Measurements from ENCODE around the gene SIVA1. TPM values are rescaled to one million over a fixed set of nuclear protein-coding genes. Genes with fewer than 3 reads are reported as not detected.

SIVA1 gene
- total RNA-seq, 1 experiment from 2014 or later: 105 TPM

DNA sequence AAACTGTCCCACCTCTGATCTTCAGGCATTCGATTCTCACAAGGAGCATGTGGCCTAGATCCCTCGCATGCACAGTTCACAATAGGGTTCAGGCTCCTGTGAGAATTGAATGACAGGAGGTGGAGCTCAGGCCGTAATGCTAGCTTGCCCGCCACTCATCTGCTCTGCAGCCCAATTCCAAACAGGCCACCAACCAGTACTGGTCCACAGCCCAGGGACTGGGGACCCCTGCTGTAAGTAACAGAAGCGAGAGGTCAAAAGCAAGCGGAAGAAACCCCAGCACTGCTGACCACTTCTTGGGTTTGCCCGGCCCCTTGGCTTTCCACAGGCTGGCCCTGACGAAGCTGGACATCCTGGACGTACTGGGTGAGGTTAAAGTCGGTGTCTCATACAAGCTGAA lies 8.5 kb upstream of the SIVA1 start:
- no peaks in the 10 kb centered on the region for H3K9me3 ChIP-seq
- ChIA-PET CTCF (no interaction called here), POLR2A (no interaction called here)
- H3K27me3 Mint-ChIP-seq (ENCODE audit: insufficient read depth, unreplicated experiment): no peaks in the 10 kb centered on the region
- H3K27ac Mint-ChIP-seq (ENCODE audit: unreplicated experiment): no peak overlapping the region
- no TSS peak for BruUV-seq (replicated peaks)
- H3K4me1 Mint-ChIP-seq (ENCODE audit: low read depth, unreplicated experiment): peaks cover 7% of the 10 kb centered on the region
- no peaks in the 10 kb centered on the region for H3K9me3 Mint-ChIP-seq (ENCODE audit: unreplicated experiment)
- intact Hi-C loops (cut with micrococcal nuclease; ENCODE audit: unreplicated experiment): no loop called here
- no peaks in the 10 kb centered on the region for H3K36me3 Mint-ChIP-seq (ENCODE audit: insufficient read depth, unreplicated experiment)
- no peak overlapping the region for H3K4me3 Mint-ChIP-seq (ENCODE audit: unreplicated experiment)
- no peaks in the 10 kb centered on the region for H3K36me3 ChIP-seq (ENCODE audit: control insufficient read depth, insufficient read depth, low read length)
- no peaks in the 10 kb centered on the region for H3K27me3 ChIP-seq (replicated peaks; ENCODE audit: control insufficient read depth, insufficient read depth, low read length)
- no peak overlapping the region for H3K4me3 ChIP-seq (ENCODE audit: low read depth, low read length)
- TF ChIP-seq CTCF (IDR thresholded peaks at IDR 0.05; ENCODE audit: insufficient read depth in 1 of 2, low read depth in 1 of 2, low read length in 1 of 2, severe bottlenecking in 1 of 2, unreplicated experiment in 1 of 2): no peak
- no peak for DNase-seq
- peaks cover 10% of the 10 kb centered on the region for H3K4me1 ChIP-seq

DNA sequence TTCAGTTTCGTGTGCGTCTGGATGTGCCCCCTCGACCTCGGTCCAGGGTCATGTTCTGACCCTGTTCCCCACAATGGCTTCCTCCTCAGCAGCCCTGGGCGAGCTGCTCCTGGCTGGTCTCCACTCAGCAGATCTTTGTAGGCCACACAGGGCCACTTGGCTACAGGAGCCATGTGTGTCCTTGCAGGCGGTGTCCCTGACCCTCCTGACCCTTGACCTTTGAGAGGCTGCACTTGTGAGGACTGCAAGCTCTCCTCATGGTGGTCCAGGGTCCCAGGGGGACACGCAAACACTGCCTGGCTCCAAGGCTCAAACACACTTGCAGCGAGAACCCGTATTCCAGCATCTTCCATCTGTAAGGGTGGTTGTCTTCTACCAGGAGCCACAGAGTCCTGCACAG lies 7.5 kb upstream of the SIVA1 start:
- H3K9me3 Mint-ChIP-seq (ENCODE audit: unreplicated experiment): no peaks in the 10 kb centered on the region
- no peaks in the 10 kb centered on the region for H3K36me3 Mint-ChIP-seq (ENCODE audit: insufficient read depth, unreplicated experiment)
- CTCF ChIA-PET: no interaction called here
- no peak for TF ChIP-seq CTCF (IDR thresholded peaks at IDR 0.05; ENCODE audit: insufficient read depth in 1 of 2, low read depth in 1 of 2, low read length in 1 of 2, severe bottlenecking in 1 of 2, unreplicated experiment in 1 of 2)
- Histone ChIP-seq H3K36me3 (ENCODE audit: control insufficient read depth, insufficient read depth, low read length) (no peaks in the 10 kb centered on the region), H3K9me3 (no peaks in the 10 kb centered on the region), H3K4me1 (peaks cover 16% of the 10 kb centered on the region), H3K4me3 (ENCODE audit: low read depth, low read length) (no peak overlapping the region), H3K27me3 (replicated peaks; ENCODE audit: control insufficient read depth, insufficient read depth, low read length) (no peaks in the 10 kb centered on the region)
- no TSS peak for BruUV-seq (replicated peaks)
- no peak overlapping the region for H3K4me3 Mint-ChIP-seq (ENCODE audit: unreplicated experiment)
- POLR2A ChIA-PET: no interaction called here
- H3K4me1 Mint-ChIP-seq (ENCODE audit: low read depth, unreplicated experiment): peaks cover 7% of the 10 kb centered on the region
- no peak for DNase-seq
- intact Hi-C loops (cut with micrococcal nuclease; ENCODE audit: unreplicated experiment): no loop called here
- no peak overlapping the region for H3K27ac Mint-ChIP-seq (ENCODE audit: unreplicated experiment)
- no peaks in the 10 kb centered on the region for H3K27me3 Mint-ChIP-seq (ENCODE audit: insufficient read depth, unreplicated experiment)

GRCh38 chr14:104746071-104746545 lies 6.8 kb upstream of the SIVA1 start:
- no peak overlapping the region for H3K4me3 ChIP-seq (ENCODE audit: low read depth, low read length)
- no peak for DNase-seq
- peaks cover 16% of the 10 kb centered on the region for H3K4me1 ChIP-seq
- H3K27me3 Mint-ChIP-seq (ENCODE audit: insufficient read depth, unreplicated experiment): no peaks in the 10 kb centered on the region
- no peaks in the 10 kb centered on the region for H3K36me3 Mint-ChIP-seq (ENCODE audit: insufficient read depth, unreplicated experiment)
- H3K4me3 Mint-ChIP-seq (ENCODE audit: unreplicated experiment): no peak overlapping the region
- H3K9me3 Mint-ChIP-seq (ENCODE audit: unreplicated experiment): no peaks in the 10 kb centered on the region
- BruUV-seq (replicated peaks): no TSS peak
- TF ChIP-seq CTCF (IDR thresholded peaks at IDR 0.05; ENCODE audit: insufficient read depth in 1 of 2, low read depth in 1 of 2, low read length in 1 of 2, severe bottlenecking in 1 of 2, unreplicated experiment in 1 of 2): no peak
- intact Hi-C loops (cut with micrococcal nuclease; ENCODE audit: unreplicated experiment): no loop called here
- H3K27ac Mint-ChIP-seq (ENCODE audit: unreplicated experiment): no peak overlapping the region
- no peaks in the 10 kb centered on the region for H3K27me3 ChIP-seq (replicated peaks; ENCODE audit: control insufficient read depth, insufficient read depth, low read length)
- H3K4me1 Mint-ChIP-seq (ENCODE audit: low read depth, unreplicated experiment): peaks cover 7% of the 10 kb centered on the region
- ChIA-PET CTCF (no interaction called here), POLR2A (no interaction called here)
- no peaks in the 10 kb centered on the region for H3K36me3 ChIP-seq (ENCODE audit: control insufficient read depth, insufficient read depth, low read length)
- H3K9me3 ChIP-seq: no peaks in the 10 kb centered on the region
